SK-N-SH (cell line): ENCODE measurements around the gene TRPC4. TPM values are rescaled to one million over a fixed set of nuclear protein-coding genes. Genes with fewer than 3 reads are reported as not detected.

Source experiments
- CTCF ChIA-PET: fragments of 300-600, 350-600 bp; formaldehyde crosslinking; extraction: SDS; loops from one replicate; lab custom pipeline; 2021; lab: Yijun Ruan, JAX
- POLR2A ChIA-PET: fragments of 350-600 bp; sonication (Branson Sonifier 250); formaldehyde crosslinking; extraction: SDS; loops from one replicate; lab custom pipeline; 2020; ENCODE audit warnings: antibody characterized with exemption, inconsistent platforms; lab: Yijun Ruan, JAX
- DNase-seq: peaks from one replicate; pipeline ENCODE4 v3.0.0; 2012
- H2AFZ ChIP-seq: fragments of 200-600 bp; sonication (generic); 2 replicates; pipeline ENCODE4 v1.8.1; 2016; ENCODE audit warnings: antibody characterized with exemption, mild to moderate bottlenecking, low read depth
- H3F3A ChIP-seq: fragments of 200-600 bp; sonication (generic); replicated peaks from 2 replicates; pipeline ENCODE3; 2016; ENCODE audit warnings: antibody characterized with exemption, mild to moderate bottlenecking; ENCODE audit not compliant: insufficient read depth
- H3K27ac ChIP-seq, 2 experiments: fragments of 200-500 bp in 1 of 2; fragments of 200-600 bp in 1 of 2; sonication (Bioruptor generic) in 1 of 2; sonication (generic), shearing (Covaris generic) in 1 of 2; 2 replicates each; pipeline versions ENCODE4 v1.5.1 to v1.6.1; 2014 to 2016; ENCODE audit warnings: low read depth in 2 of 2, inconsistent platforms in 1 of 2, low read length in 1 of 2, mild to moderate bottlenecking in 1 of 2, mixed read lengths in 1 of 2
- H3K27me3 ChIP-seq: fragments of 200-600 bp; sonication (generic), shearing (Covaris generic); 2 replicates; pipeline ENCODE4 v1.6.1; 2016; ENCODE audit warnings: mixed run types; ENCODE audit not compliant: insufficient read depth
- H3K36me3 ChIP-seq, 2 experiments: fragments of 200-500 bp in 1 of 2; fragments of 200-600 bp in 1 of 2; sonication (Bioruptor generic) in 1 of 2; sonication (generic) in 1 of 2; replicated peaks in 1 of 2; 2 replicates each; pipeline versions ENCODE3 to v1.5.1; 2014 to 2016; ENCODE audit warnings: low read length in 1 of 2, mild to moderate bottlenecking in 1 of 2; ENCODE audit not compliant: insufficient read depth in 2 of 2, control insufficient read depth in 1 of 2
- H3K4me1 ChIP-seq, 2 experiments: fragments of 200-500 bp in 1 of 2; fragments of 200-600 bp in 1 of 2; sonication (Bioruptor generic) in 1 of 2; sonication (generic), shearing (Covaris generic) in 1 of 2; 2 replicates each; pipeline versions ENCODE4 v1.5.1 to v1.6.1; 2014 to 2016; ENCODE audit warnings: low read depth in 1 of 2, low read length in 1 of 2, mixed run types in 1 of 2; ENCODE audit not compliant: insufficient read depth in 2 of 2, control insufficient read depth in 1 of 2
- H3K4me2 ChIP-seq: fragments of 200-600 bp; sonication (generic), shearing (Covaris generic); 2 replicates; pipeline ENCODE4 v1.6.1; 2017; ENCODE audit warnings: mixed run types
- H3K4me3 ChIP-seq, 2 experiments: fragments of 200-500 bp in 1 of 2; fragments of 200-600 bp in 1 of 2; sonication (Bioruptor generic) in 1 of 2; sonication (generic), shearing (Covaris generic) in 1 of 2; 2 replicates each; pipeline versions ENCODE4 v1.5.1 to v1.8.1; 2014 to 2016; ENCODE audit warnings: low read depth in 2 of 2, inconsistent platforms in 1 of 2, low read length in 1 of 2, mild to moderate bottlenecking in 1 of 2, mixed read lengths in 1 of 2, moderate library complexity in 1 of 2
- H3K79me2 ChIP-seq: fragments of 200-600 bp; sonication (generic); 2 replicates; pipeline ENCODE4 v1.8.1; 2017; ENCODE audit warnings: mild to moderate bottlenecking; ENCODE audit not compliant: insufficient read depth
- H3K9ac ChIP-seq: fragments of 200-600 bp; sonication (generic); 2 replicates; pipeline ENCODE4 v1.6.1; 2017; ENCODE audit warnings: mixed run types
- H3K9me2 ChIP-seq: fragments of 200-600 bp; sonication (generic); 2 replicates; pipeline ENCODE4 v1.6.1; 2017; ENCODE audit warnings: mixed run types
- H3K9me3 ChIP-seq: fragments of 200-600 bp; sonication (generic); 2 replicates; pipeline ENCODE4 v1.6.1; 2017; ENCODE audit warnings: mixed run types, mild to moderate bottlenecking, moderate library complexity
- H4K20me1 ChIP-seq: fragments of 200-600 bp; sonication (generic); 2 replicates; pipeline ENCODE4 v1.6.1; 2017; ENCODE audit warnings: mild to moderate bottlenecking, mixed run types; ENCODE audit not compliant: insufficient read depth
- CHD2 ChIP-seq: fragments of 150-350 bp; IDR thresholded peaks from 2 replicates; pipeline ENCODE4 v1.6.1; 2018; ENCODE audit warnings: low read length; ENCODE audit not compliant: partially characterized antibody
- CTCF ChIP-seq: fragments of 200-600 bp; sonication (generic); IDR thresholded peaks from 2 replicates; pipeline ENCODE4 v1.6.1; 2017; ENCODE audit warnings: antibody characterized with exemption, mild to moderate bottlenecking, moderate library complexity
- ELF1 ChIP-seq: IDR thresholded peaks from 2 replicates; pipeline ENCODE4 v1.4.0; 2012
- EP300 ChIP-seq, 2 experiments: IDR thresholded peaks; 2 replicates each; pipeline versions ENCODE4 v1.4.0 to v1.6.1; 2012; ENCODE audit warnings: borderline replicate concordance in 1 of 2, low read depth in 1 of 2, low read length in 1 of 2
- EZH2phosphoT487 ChIP-seq: fragments of 200-600 bp; sonication (generic); IDR thresholded peaks from 2 replicates; pipeline ENCODE4 v1.6.1; 2017; ENCODE audit warnings: low read depth, mixed run types, mild to moderate bottlenecking, antibody characterized with exemption, moderate library complexity, borderline replicate concordance
- FOXM1 ChIP-seq: IDR thresholded peaks from 2 replicates; pipeline ENCODE4 v1.4.0; 2012; ENCODE audit warnings: low read depth, mild to moderate bottlenecking
- GATA2 ChIP-seq: sonication (generic); formaldehyde crosslinking; IDR thresholded peaks from 2 replicates; pipeline ENCODE4 v1.5.0; 2020; ENCODE audit warnings: mild to moderate bottlenecking, missing genetic modification reagents
- MEF2A ChIP-seq: IDR thresholded peaks from 2 replicates; pipeline ENCODE4 v1.4.0; 2012; ENCODE audit warnings: low read depth, borderline replicate concordance
- MXI1 ChIP-seq: IDR thresholded peaks from 2 replicates; pipeline ENCODE4 v1.6.1; 2012; ENCODE audit warnings: mild to moderate bottlenecking, low read depth, low read length, improper control_type of control experiment
- POLR2AphosphoS5 ChIP-seq: IDR thresholded peaks from 2 replicates; pipeline ENCODE4 v1.6.1; 2012; ENCODE audit warnings: low read depth, low read length
- RCOR1 ChIP-seq: fragments of 150-350 bp; IDR thresholded peaks from 2 replicates; pipeline ENCODE4 v1.6.1; 2017; ENCODE audit warnings: antibody characterized with exemption, low read length
- RXRA ChIP-seq: IDR thresholded peaks from 2 replicates; pipeline ENCODE4 v1.4.0; 2012; ENCODE audit warnings: low read depth, mild to moderate bottlenecking, borderline replicate concordance
- SIN3A ChIP-seq: IDR thresholded peaks from 2 replicates; pipeline ENCODE4 v1.6.1; 2012; ENCODE audit warnings: low read depth, mild to moderate bottlenecking, low read length, moderate library complexity, borderline replicate concordance
- SMC3 ChIP-seq: IDR thresholded peaks from 2 replicates; pipeline ENCODE4 v1.6.1; 2012; ENCODE audit warnings: low read depth, low read length, improper control_type of control experiment
- TCF12 ChIP-seq: IDR thresholded peaks from 2 replicates; pipeline ENCODE4 v1.4.0; 2012
- USF2 ChIP-seq: fragments of 150-350 bp; IDR thresholded peaks from 2 replicates; pipeline ENCODE4 v1.6.1; 2017; ENCODE audit warnings: antibody characterized with exemption, low read length, low read depth, borderline replicate concordance
- whole genome bisulfite sequencing: methylation state at CpG from one replicate; pipeline ENCODE4 v1.1.6; 2017; ENCODE audit warnings: low lambda C conversion rate; 5-methylcytosine and 5-hydroxymethylcytosine counted together
- polyA plus RNA-seq, 3 experiments: library from polyadenylated mRNA; depleted of rRNA; stranded (reverse); fragments of >200 nt; gene quantifications; 2 replicates each; pipeline ENCODE4 v1.2.3, GENCODE V29; 2012
- TF ChIP-seq, protein P1 (sequence below): fragments of 150-350 bp; IDR thresholded peaks from 2 replicates; pipeline ENCODE4 v1.6.1; 2016; ENCODE audit warnings: mild to moderate bottlenecking, low read depth, low read length
- TF ChIP-seq, protein P2 (sequence below): IDR thresholded peaks from 2 replicates; pipeline ENCODE4 v1.6.1; 2012; ENCODE audit warnings: mild to moderate bottlenecking, low read depth, low read length, moderate library complexity

The TRPC4 gene
- polyA plus RNA-seq, 1 of the 3 experiments (the other 2 are of a cell fraction): not detected

GRCh38 chr13:37646531-37646930 lies 223.0 kb downstream of the TRPC4 start:
- H3K27me3 ChIP-seq: no peaks in the 10 kb centered on the region; the same call in 1 of the 2 replicates
- H3K27ac ChIP-seq: no peak overlapping the region
- WGBS: 10% methylated on average over 3 of the region's 3 CpGs
- H3K4me1 ChIP-seq: no peaks in the 10 kb centered on the region
- H4K20me1 ChIP-seq: no peaks in the 10 kb centered on the region
- H3K9ac ChIP-seq: no peak overlapping the region
- CTCF ChIA-PET: interaction anchor here (0.6 to 0.8 kb wide), 2 partner anchors 10 to 1226 kb away, joined by 3 read pairs; no protein-coding TSS in a partner anchor
- H3K4me3 ChIP-seq: no peak overlapping the region
- no peak overlapping the region for H3K4me2 ChIP-seq
- H3K9me3 ChIP-seq: no peaks in the 10 kb centered on the region
- TF ChIP-seq, protein P1, sequence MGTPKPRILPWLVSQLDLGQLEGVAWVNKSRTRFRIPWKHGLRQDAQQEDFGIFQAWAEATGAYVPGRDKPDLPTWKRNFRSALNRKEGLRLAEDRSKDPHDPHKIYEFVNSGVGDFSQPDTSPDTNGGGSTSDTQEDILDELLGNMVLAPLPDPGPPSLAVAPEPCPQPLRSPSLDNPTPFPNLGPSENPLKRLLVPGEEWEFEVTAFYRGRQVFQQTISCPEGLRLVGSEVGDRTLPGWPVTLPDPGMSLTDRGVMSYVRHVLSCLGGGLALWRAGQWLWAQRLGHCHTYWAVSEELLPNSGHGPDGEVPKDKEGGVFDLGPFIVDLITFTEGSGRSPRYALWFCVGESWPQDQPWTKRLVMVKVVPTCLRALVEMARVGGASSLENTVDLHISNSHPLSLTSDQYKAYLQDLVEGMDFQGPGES: no peak
- TF ChIP-seq FOXM1 (no peak), CHD2 (no peak), MEF2A (no peak), POLR2AphosphoS5 (no peak), CTCF (no peak), TCF12 (no peak), MXI1 (no peak), RXRA (no peak), EP300 (IDR thresholded peaks at IDR 0.05; ENCODE audit: borderline replicate concordance in 1 of 2, low read depth in 1 of 2, low read length in 1 of 2) (no peak), GATA2 (CRISPR knock-in tag) (no peak), SMC3 (no peak), SIN3A (no peak), EZH2phosphoT487 (no peak), USF2 (no peak), RCOR1 (no peak), ELF1 (no peak)
- TF ChIP-seq, protein P2, sequence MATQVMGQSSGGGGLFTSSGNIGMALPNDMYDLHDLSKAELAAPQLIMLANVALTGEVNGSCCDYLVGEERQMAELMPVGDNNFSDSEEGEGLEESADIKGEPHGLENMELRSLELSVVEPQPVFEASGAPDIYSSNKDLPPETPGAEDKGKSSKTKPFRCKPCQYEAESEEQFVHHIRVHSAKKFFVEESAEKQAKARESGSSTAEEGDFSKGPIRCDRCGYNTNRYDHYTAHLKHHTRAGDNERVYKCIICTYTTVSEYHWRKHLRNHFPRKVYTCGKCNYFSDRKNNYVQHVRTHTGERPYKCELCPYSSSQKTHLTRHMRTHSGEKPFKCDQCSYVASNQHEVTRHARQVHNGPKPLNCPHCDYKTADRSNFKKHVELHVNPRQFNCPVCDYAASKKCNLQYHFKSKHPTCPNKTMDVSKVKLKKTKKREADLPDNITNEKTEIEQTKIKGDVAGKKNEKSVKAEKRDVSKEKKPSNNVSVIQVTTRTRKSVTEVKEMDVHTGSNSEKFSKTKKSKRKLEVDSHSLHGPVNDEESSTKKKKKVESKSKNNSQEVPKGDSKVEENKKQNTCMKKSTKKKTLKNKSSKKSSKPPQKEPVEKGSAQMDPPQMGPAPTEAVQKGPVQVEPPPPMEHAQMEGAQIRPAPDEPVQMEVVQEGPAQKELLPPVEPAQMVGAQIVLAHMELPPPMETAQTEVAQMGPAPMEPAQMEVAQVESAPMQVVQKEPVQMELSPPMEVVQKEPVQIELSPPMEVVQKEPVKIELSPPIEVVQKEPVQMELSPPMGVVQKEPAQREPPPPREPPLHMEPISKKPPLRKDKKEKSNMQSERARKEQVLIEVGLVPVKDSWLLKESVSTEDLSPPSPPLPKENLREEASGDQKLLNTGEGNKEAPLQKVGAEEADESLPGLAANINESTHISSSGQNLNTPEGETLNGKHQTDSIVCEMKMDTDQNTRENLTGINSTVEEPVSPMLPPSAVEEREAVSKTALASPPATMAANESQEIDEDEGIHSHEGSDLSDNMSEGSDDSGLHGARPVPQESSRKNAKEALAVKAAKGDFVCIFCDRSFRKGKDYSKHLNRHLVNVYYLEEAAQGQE: no peak
- TF ChIP-seq, all 33 proteins: peak for 0
- H3F3A ChIP-seq: peaks cover 10% of the 10 kb centered on the region
- no peaks in the 10 kb centered on the region for H3K9me2 ChIP-seq
- no peaks in the 10 kb centered on the region for H3K36me3 ChIP-seq
- no peak for DNase-seq
- no peak overlapping the region for H2AFZ ChIP-seq
- POLR2A ChIA-PET: no interaction called here
- H3K79me2 ChIP-seq: no peaks in the 10 kb centered on the region
